ENCODE results near the gene ENOX1.

DNA sequence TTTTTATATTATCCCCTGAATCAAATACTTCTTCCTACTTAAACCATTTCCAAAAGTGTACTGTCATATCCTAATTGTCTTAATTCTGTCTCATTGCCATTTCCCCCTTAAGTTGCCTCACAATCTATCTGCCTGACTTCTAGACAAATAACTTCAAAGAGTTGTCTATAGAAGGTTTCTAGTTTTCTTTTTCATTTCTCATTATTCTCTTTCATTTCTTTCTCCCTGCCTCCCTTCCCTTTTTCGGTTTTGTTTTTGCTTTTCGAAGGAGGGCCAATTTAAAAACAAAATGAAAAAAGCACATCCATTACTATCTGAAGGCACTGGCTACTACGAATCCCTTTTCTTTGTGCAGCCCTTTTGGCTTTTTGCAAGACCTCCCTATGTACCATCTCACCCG, 396.2 kb downstream of the ENOX1 start:
- TF ChIP-seq CTCF (IDR thresholded peaks at IDR 0.05; ENCODE audit: extremely low read depth in 1 of 2, insufficient read depth in 1 of 2, low read depth in 1 of 2, low read length in 2 of 2) (no peak), JUN (IDR thresholded peaks at IDR 0.05; ENCODE audit: borderline replicate concordance, insufficient read depth, insufficient read length, low read depth) (no peak), POLR2A (IDR thresholded peaks at IDR 0.05; ENCODE audit: low read depth, low read length) (no peak), MYC (IDR thresholded peaks at IDR 0.05; ENCODE audit: low read depth, low read length) (no peak), EZH2 (IDR thresholded peaks at IDR 0.05; ENCODE audit: borderline replicate concordance, low read depth, low read length, severe bottlenecking) (no peak), POLR2AphosphoS5 (IDR thresholded peaks at IDR 0.05; ENCODE audit: insufficient read depth, low read depth, low read length) (no peak), GATA2 (IDR thresholded peaks at IDR 0.05; ENCODE audit: insufficient read depth, insufficient read length, low read depth, low read length) (no peak)
- TF ChIP-seq, protein P1, sequence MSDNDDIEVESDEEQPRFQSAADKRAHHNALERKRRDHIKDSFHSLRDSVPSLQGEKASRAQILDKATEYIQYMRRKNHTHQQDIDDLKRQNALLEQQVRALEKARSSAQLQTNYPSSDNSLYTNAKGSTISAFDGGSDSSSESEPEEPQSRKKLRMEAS (IDR thresholded peaks at IDR 0.05; ENCODE audit: insufficient read depth, insufficient read length) = no peak
